Mesodermal cell (in vitro differentiated cells): ENCODE measurements around the gene PJVK.

Experiments
- H3K27ac ChIP-seq: 2 replicates; pipeline ENCODE4 v1.7.0; 2013; ENCODE audit warnings: mild to moderate bottlenecking, low read depth, low read length, moderate library complexity; ENCODE audit not compliant: severe bottlenecking
- H3K36me3 ChIP-seq: 2 replicates; pipeline ENCODE4 v1.7.1; 2013; ENCODE audit warnings: mild to moderate bottlenecking, low read length, moderate library complexity; ENCODE audit not compliant: control insufficient read depth, insufficient read depth
- H3K4me1 ChIP-seq: one replicate; pipeline ENCODE4 v1.7.1; 2013; ENCODE audit warnings: mild to moderate bottlenecking, low read length; ENCODE audit not compliant: insufficient read depth, control insufficient read depth, poor library complexity, severe bottlenecking
- H3K4me3 ChIP-seq: 2 replicates; pipeline ENCODE4 v1.7.0; 2013; ENCODE audit warnings: low read length, control low read depth, mild to moderate bottlenecking; ENCODE audit not compliant: insufficient read depth, poor library complexity, severe bottlenecking; ENCODE audit errors: extremely low read depth
- H3K9me3 ChIP-seq: 2 replicates; pipeline ENCODE4 v1.7.1; 2013; ENCODE audit warnings: mild to moderate bottlenecking, low read length, moderate library complexity; ENCODE audit not compliant: control insufficient read depth
- WGBS, 2 experiments: methylation state at CpG; one replicate each; pipeline ENCODE4 v1.1.5; 2013; ENCODE audit warnings: missing lambda C conversion rate in 2 of 2; ENCODE audit not compliant: insufficient coverage in 2 of 2; 5-methylcytosine and 5-hydroxymethylcytosine counted together

PJVK gene

GRCh38 chr2:178506524-178506923 is 55.3 kb downstream of the PJVK start:
- Histone ChIP-seq H3K9me3 (no peaks in the 10 kb centered on the region), H3K27ac (no peak overlapping the region), H3K4me3 (no peak overlapping the region), H3K4me1 (no peaks in the 10 kb centered on the region), H3K36me3 (peaks cover 36% of the 10 kb centered on the region)
- 80% methylated on average over 1 of the region's 2 CpGs; no CpG with 5 or more reads in 1 of the 2 experiments for WGBS, 2 experiments

GRCh38 chr2:178506949-178507348 is 55.8 kb downstream of the PJVK start:
- Histone ChIP-seq H3K4me3 (no peak overlapping the region), H3K9me3 (no peaks in the 10 kb centered on the region), H3K27ac (no peak overlapping the region), H3K36me3 (peaks cover 32% of the 10 kb centered on the region), H3K4me1 (no peaks in the 10 kb centered on the region)
- WGBS, 2 experiments = no CpG with 5 or more reads among the region's 1 CpG

GRCh38 chr2:178508646-178509045 is 57.5 kb downstream of the PJVK start:
- Histone ChIP-seq H3K4me3 (no peak overlapping the region), H3K27ac (no peak overlapping the region), H3K4me1 (no peaks in the 10 kb centered on the region), H3K36me3 (peaks cover 24% of the 10 kb centered on the region), H3K9me3 (no peaks in the 10 kb centered on the region)
- no CpG with 5 or more reads among the region's 2 CpGs for WGBS, 2 experiments

- H3K4me1 ChIP-seq = no peaks in the 10 kb centered on the region
- H3K4me3 ChIP-seq = no peak overlapping the region
- 80 to 81% methylated on average over 5 of the region's 6 CpGs for WGBS, 2 experiments
- H3K36me3 ChIP-seq = peaks cover 23% of the 10 kb centered on the region
- no peak overlapping the region for H3K27ac ChIP-seq
- no peaks in the 10 kb centered on the region for H3K9me3 ChIP-seq
These were observed 59.2 kb downstream of the PJVK start for GRCh38 chr2:178510384-178510783.
